Fibroblast of gingiva (primary cell): Measurements from ENCODE around the gene DLEC1.
"Not testable (repeated sequence)": the region's sequence is repeated elsewhere in the genome, so short reads cannot be mapped to it uniquely, and the experiment has no call there.

Experiments
- DNase-seq: peaks from one replicate; pipeline ENCODE4 v3.0.0-alpha.2; 2011; ENCODE audit warnings: low read depth

Gene DLEC1

GRCh38 chr3:38036286-38036685 lies 2.7 kb upstream of the DLEC1 start:
- DNase-seq, result no peak

- no peak for DNase-seq
These were observed 2.1 kb upstream of the DLEC1 start for GRCh38 chr3:38036906-38037305.

GRCh38 chr3:38038447-38038911 lies 529 bp upstream of the DLEC1 start:
- no peak for DNase-seq

- peak; percentile 35 for DNase-seq
These were observed 872 bp downstream of the DLEC1 start for GRCh38 chr3:38039899-38040261.

GRCh38 chr3:38040401-38040800 lies 1.4 kb downstream of the DLEC1 start:
- DNase-seq, result no peak

- no peak for DNase-seq
These were observed 4.5 kb downstream of the DLEC1 start for GRCh38 chr3:38043486-38043885.

GRCh38 chr3:38046027-38046426 lies 7.0 kb downstream of the DLEC1 start:
- DNase-seq, result no peak

- DNase-seq, result no peak
These were observed 7.8 kb downstream of the DLEC1 start for GRCh38 chr3:38046821-38047220.

- DNase-seq, result no peak
These were observed 8.9 kb downstream of the DLEC1 start for GRCh38 chr3:38047896-38048295.

- DNase-seq, result no peak
These were observed 10.5 kb downstream of the DLEC1 start for GRCh38 chr3:38049358-38050126.

- DNase-seq, result no peak
These were observed 12.1 kb downstream of the DLEC1 start for GRCh38 chr3:38051131-38051530.

- not testable (repeated sequence) for DNase-seq
These were observed 14.3 kb downstream of the DLEC1 start for GRCh38 chr3:38053286-38053685.

- DNase-seq, result not testable (repeated sequence)
These were observed 14.9 kb downstream of the DLEC1 start for GRCh38 chr3:38053813-38054498.

- DNase-seq, result no peak
These were observed 15.5 kb downstream of the DLEC1 start for GRCh38 chr3:38054499-38055001.

GRCh38 chr3:38059148-38059547 lies 20.1 kb downstream of the DLEC1 start:
- DNase-seq, result no peak

GRCh38 chr3:38059591-38059990 lies 20.6 kb downstream of the DLEC1 start:
- no peak for DNase-seq

GRCh38 chr3:38062809-38063208 lies 23.8 kb downstream of the DLEC1 start:
- no peak for DNase-seq

GRCh38 chr3:38064453-38064852 lies 25.4 kb downstream of the DLEC1 start:
- not testable (repeated sequence) for DNase-seq

- DNase-seq, result no peak
These were observed 28.7 kb downstream of the DLEC1 start for GRCh38 chr3:38067508-38068233.

- no peak for DNase-seq
These were observed 31.0 kb downstream of the DLEC1 start for GRCh38 chr3:38070013-38070412.

GRCh38 chr3:38077073-38077472 lies 38.1 kb downstream of the DLEC1 start:
- DNase-seq, result not testable (repeated sequence)

- not testable (repeated sequence) for DNase-seq
These were observed 43.3 kb downstream of the DLEC1 start for GRCh38 chr3:38082296-38082695.

GRCh38 chr3:38083254-38083653 lies 44.2 kb downstream of the DLEC1 start:
- DNase-seq, result not testable (repeated sequence)
